Endothelial cell of umbilical vein (primary cell): ENCODE measurements around the gene CLEC16A.
A peak's percentile ranks its signal among the peaks of the same experiment; 100 is the strongest.

Experiments used
- CTCF ChIP-seq, 2 donors: IDR thresholded peaks; 1 replicate in 1 of 2; 2 replicates in 1 of 2; pipeline ENCODE4 v1.5.1; 2011; ENCODE audit warnings: low read length in 2 of 2, mild to moderate bottlenecking in 2 of 2, moderate library complexity in 2 of 2, control low read depth in 1 of 2, inconsistent platforms in 1 of 2, low read depth in 1 of 2; ENCODE audit not compliant: insufficient read depth in 1 of 2; ENCODE audit errors: extremely low read depth in 1 of 2
- JUN ChIP-seq: IDR thresholded peaks from 2 replicates; pipeline ENCODE4 v1.6.1; 2011; ENCODE audit warnings: borderline replicate concordance, low read depth; ENCODE audit not compliant: insufficient read length, insufficient read depth
- MAX ChIP-seq: IDR thresholded peaks from 2 replicates; pipeline ENCODE4 v1.6.1; 2011; ENCODE audit not compliant: insufficient read depth, insufficient read length
- POLR2AphosphoS5 ChIP-seq: IDR thresholded peaks from 2 replicates; pipeline ENCODE4 v1.6.1; 2012; ENCODE audit warnings: low read depth, mild to moderate bottlenecking, control low read depth, low read length, moderate library complexity; ENCODE audit not compliant: insufficient read depth

GRCh38 chr16:10944249-10945064, at the start of gene CLEC16A:
- TF ChIP-seq CTCF (IDR thresholded peaks at IDR 0.05; ENCODE audit: extremely low read depth in 1 of 2, insufficient read depth in 1 of 2, low read depth in 1 of 2, low read length in 2 of 2) = no peak
- peak; percentile 69 for TF ChIP-seq POLR2AphosphoS5
- no peak for TF ChIP-seq MAX
- TF ChIP-seq JUN = no peak
